HG03354 (cell line): ENCODE measurements around the gene KIAA2012.

Experiments used
- ATAC-seq: cut with Tn5 transposase; IDR thresholded peaks from one replicate; pipeline ENCODE4 v1.9.1; 2021; ENCODE audit warnings: mild to moderate bottlenecking; ENCODE audit not compliant: unreplicated experiment, poor library complexity, severe bottlenecking

The KIAA2012 gene

GRCh38 chr2:202040079-202040844, 32.8 kb upstream of the KIAA2012 start:
- ATAC-seq, result no peak

- ATAC-seq, result no peak
Measured at GRCh38 chr2:202042444-202042843, 30.6 kb upstream of the KIAA2012 start.

- no peak for ATAC-seq
Measured at GRCh38 chr2:202043475-202043874, 29.6 kb upstream of the KIAA2012 start.

- ATAC-seq, result no peak
Measured at GRCh38 chr2:202044777-202045176, 28.3 kb upstream of the KIAA2012 start.

GRCh38 chr2:202046572-202046971, 26.5 kb upstream of the KIAA2012 start:
- ATAC-seq, result no peak

- no peak for ATAC-seq
Measured at GRCh38 chr2:202049092-202049728, 23.8 kb upstream of the KIAA2012 start.

GRCh38 chr2:202049840-202050239, 23.2 kb upstream of the KIAA2012 start:
- ATAC-seq, result no peak

- ATAC-seq, result no peak
Measured at GRCh38 chr2:202050652-202051051, 22.4 kb upstream of the KIAA2012 start.

- no peak for ATAC-seq
Measured at GRCh38 chr2:202051499-202052161, 21.4 kb upstream of the KIAA2012 start.

GRCh38 chr2:202052235-202052634, 20.8 kb upstream of the KIAA2012 start:
- ATAC-seq, result no peak

GRCh38 chr2:202054679-202055078, 18.4 kb upstream of the KIAA2012 start:
- ATAC-seq, result no peak

- ATAC-seq, result no peak
Measured at GRCh38 chr2:202056611-202057010, 16.4 kb upstream of the KIAA2012 start.

GRCh38 chr2:202060218-202060617, 12.8 kb upstream of the KIAA2012 start:
- no peak for ATAC-seq

GRCh38 chr2:202061695-202062094, 11.4 kb upstream of the KIAA2012 start:
- ATAC-seq, result no peak

- ATAC-seq, result no peak
Measured at GRCh38 chr2:202064171-202064880, 8.7 kb upstream of the KIAA2012 start.

- no peak for ATAC-seq
Measured at GRCh38 chr2:202064881-202065230, 8.2 kb upstream of the KIAA2012 start.

GRCh38 chr2:202065876-202066275, 7.2 kb upstream of the KIAA2012 start:
- ATAC-seq, result no peak

GRCh38 chr2:202066875-202067274, 6.2 kb upstream of the KIAA2012 start:
- ATAC-seq, result no peak

GRCh38 chr2:202067589-202067988, 5.5 kb upstream of the KIAA2012 start:
- no peak for ATAC-seq
